Measurements from ENCODE around the gene CTDP1. TPM values are rescaled to one million over a fixed set of nuclear protein-coding genes. Genes with fewer than 3 reads are reported as not detected.

Gene CTDP1
- total RNA-seq, 3 donors from 2014 or later = 15.0 to 21.0 (median 19.9) TPM

DNA sequence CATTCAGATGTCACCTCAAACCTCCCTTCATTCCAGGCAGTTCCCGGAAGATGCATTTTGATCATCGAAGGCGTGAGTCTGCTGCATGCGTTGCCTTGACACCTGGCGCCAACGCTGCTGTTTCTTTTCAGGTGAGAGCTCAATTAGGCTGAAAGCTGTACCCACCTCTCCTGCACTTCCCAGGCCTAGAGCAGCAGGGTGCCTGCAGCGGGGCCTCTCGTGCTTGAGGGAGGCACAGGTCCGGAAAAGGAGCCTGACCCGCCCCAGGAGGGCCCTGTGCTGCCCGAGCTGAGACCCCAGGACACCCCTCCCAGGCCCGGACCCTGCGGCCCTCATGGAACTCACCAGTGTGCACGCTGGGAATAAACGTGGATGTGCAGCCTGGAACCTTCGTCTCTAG is 86.7 kb downstream of the CTDP1 start:
- TF ChIP-seq POLR2A (IDR thresholded peaks at IDR 0.05) = no peak
- TF ChIP-seq, protein P1, sequence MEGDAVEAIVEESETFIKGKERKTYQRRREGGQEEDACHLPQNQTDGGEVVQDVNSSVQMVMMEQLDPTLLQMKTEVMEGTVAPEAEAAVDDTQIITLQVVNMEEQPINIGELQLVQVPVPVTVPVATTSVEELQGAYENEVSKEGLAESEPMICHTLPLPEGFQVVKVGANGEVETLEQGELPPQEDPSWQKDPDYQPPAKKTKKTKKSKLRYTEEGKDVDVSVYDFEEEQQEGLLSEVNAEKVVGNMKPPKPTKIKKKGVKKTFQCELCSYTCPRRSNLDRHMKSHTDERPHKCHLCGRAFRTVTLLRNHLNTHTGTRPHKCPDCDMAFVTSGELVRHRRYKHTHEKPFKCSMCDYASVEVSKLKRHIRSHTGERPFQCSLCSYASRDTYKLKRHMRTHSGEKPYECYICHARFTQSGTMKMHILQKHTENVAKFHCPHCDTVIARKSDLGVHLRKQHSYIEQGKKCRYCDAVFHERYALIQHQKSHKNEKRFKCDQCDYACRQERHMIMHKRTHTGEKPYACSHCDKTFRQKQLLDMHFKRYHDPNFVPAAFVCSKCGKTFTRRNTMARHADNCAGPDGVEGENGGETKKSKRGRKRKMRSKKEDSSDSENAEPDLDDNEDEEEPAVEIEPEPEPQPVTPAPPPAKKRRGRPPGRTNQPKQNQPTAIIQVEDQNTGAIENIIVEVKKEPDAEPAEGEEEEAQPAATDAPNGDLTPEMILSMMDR (IDR thresholded peaks at IDR 0.05) = no peak
- no peak for TF ChIP-seq POLR2AphosphoS5 (IDR thresholded peaks at IDR 0.05)
- Histone ChIP-seq H3K9me3 (peaks cover 25% of the 10 kb centered on the region in 2 donors), H3K27me3 (no peaks in the 10 kb centered on the region), H3K27ac (no peak overlapping the region), H3K36me3 (no peaks in the 10 kb centered on the region), H3K4me3 (no peak overlapping the region), H3K4me1 (no peaks in the 10 kb centered on the region)
- DNase-seq (ENCODE audit: low spot score in 2 of 2) = peak in 1 of 2 donors; percentile 31
- intact Hi-C loops (cut with DNase I; ENCODE audit: low total_unique reads) = no loop called here

DNA sequence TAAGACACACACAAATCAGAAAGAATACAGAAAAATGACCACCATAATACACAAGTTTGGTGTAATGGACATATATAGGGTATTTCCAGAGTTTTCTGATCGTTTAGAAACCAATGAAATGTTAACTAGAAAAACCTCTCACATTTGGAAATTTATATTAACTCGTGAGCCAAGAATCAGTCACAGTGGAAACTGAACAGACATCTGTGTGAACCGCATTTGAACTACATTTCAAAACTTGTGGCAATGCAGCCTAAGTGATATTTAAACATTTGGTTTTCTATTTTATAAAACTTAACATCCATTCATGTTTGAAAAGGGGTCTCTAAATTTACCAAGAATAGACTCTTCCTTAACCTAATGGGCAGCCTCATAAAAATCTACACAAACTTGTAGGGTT is 89.1 kb downstream of the CTDP1 start:
- H3K27me3 ChIP-seq = peaks cover 0 to 20% of the 10 kb centered on the region in 2 donors

DNA sequence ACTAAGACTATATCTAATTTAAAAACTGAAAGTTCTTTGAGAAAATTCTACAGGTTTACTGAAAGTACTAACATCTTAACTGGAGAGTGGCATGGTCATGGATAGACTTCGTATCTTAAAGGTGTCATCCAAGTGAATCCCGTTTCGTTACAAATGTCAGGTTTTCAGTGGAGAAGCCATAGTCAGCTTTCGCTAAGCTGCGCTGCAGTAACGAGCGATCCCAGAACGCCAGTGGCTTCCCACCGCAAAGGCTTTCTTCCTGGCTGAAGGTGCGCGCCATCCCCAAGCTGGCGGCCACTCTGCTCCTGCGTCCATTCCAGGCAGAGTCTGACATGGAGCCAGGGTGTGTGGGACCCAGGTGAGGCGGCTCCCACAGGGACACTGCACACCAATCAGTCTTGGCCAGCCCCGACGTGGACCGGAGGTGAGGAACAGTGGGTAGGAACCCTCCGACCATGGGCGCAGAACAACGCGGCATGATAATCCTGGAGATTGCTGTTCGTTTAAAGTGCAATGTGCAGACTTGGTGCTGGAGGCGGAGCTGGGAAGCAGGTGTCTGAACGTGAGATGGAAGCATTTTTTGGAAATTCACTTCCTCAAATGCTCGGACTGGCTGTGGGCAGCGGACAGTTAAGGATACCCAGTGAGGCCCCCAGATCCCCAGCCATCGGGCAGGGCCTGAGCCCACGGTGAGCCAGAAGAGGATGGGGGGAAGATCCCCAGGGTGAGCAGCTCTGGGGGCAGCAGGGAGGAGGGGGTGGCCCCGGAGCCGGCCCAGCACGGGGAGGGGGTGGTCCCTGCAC is 90.3 kb downstream of the CTDP1 start:
- DNase-seq (ENCODE audit: low spot score in 2 of 2) = no peak
- no peaks in the 10 kb centered on the region for H3K36me3 ChIP-seq

More for the DNA sequence above, 89.1 kb downstream of the CTDP1 start:
- DNase-seq (ENCODE audit: low spot score in 2 of 2) = no peak
- no peaks in the 10 kb centered on the region for H3K36me3 ChIP-seq
- no peak overlapping the region for H3K4me3 ChIP-seq
- intact Hi-C loops (cut with DNase I; ENCODE audit: low total_unique reads) = no loop called here
- no peak overlapping the region for H3K27ac ChIP-seq
- no peaks in the 10 kb centered on the region for H3K4me1 ChIP-seq
- TF ChIP-seq POLR2AphosphoS5 (IDR thresholded peaks at IDR 0.05) (no peak), POLR2A (IDR thresholded peaks at IDR 0.05) (no peak)
- TF ChIP-seq, protein P1 (IDR thresholded peaks at IDR 0.05) = no peak
- H3K9me3 ChIP-seq = peaks cover 25% of the 10 kb centered on the region in 2 donors

DNA sequence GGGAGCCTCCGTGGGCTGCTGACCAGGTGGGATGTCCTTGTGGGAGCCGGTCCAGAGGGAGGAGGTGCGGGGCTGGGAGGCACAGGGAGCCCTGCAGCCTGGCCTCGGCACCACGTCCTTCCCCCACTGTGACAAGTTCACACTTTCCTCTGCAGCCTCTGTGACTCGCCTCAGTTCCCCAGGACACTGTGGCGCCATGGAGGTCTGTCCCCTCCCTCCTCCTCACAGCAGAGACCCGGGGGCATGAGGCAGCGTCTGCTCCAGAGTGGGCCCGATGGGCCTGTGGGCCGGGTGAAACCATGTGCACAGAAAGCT is 90.9 kb downstream of the CTDP1 start:
- H3K9me3 ChIP-seq = peaks cover 25% of the 10 kb centered on the region in 2 donors
- H3K27me3 ChIP-seq = peaks cover 0 to 37% of the 10 kb centered on the region in 2 donors
- TF ChIP-seq POLR2A (IDR thresholded peaks at IDR 0.05) (no peak), POLR2AphosphoS5 (IDR thresholded peaks at IDR 0.05) (no peak)
- TF ChIP-seq, protein P1 (IDR thresholded peaks at IDR 0.05) = no peak
- intact Hi-C loops (cut with DNase I; ENCODE audit: low total_unique reads) = no loop called here
- H3K4me3 ChIP-seq = no peak overlapping the region
- H3K36me3 ChIP-seq = no peaks in the 10 kb centered on the region
- no peaks in the 10 kb centered on the region for H3K4me1 ChIP-seq
- no peak for DNase-seq (ENCODE audit: low spot score in 2 of 2)
- H3K27ac ChIP-seq = no peak overlapping the region

More for the DNA sequence above, 90.3 kb downstream of the CTDP1 start:
- Histone ChIP-seq H3K27me3 (peaks cover 0 to 31% of the 10 kb centered on the region in 2 donors), H3K4me1 (no peaks in the 10 kb centered on the region), H3K27ac (no peak overlapping the region), H3K4me3 (no peak overlapping the region), H3K9me3 (peaks cover 25% of the 10 kb centered on the region in 2 donors)
- intact Hi-C loops (cut with DNase I; ENCODE audit: low total_unique reads) = no loop called here
- TF ChIP-seq, protein P1 (IDR thresholded peaks at IDR 0.05) = no peak
- TF ChIP-seq POLR2A (IDR thresholded peaks at IDR 0.05) (no peak), POLR2AphosphoS5 (IDR thresholded peaks at IDR 0.05) (no peak)

DNA sequence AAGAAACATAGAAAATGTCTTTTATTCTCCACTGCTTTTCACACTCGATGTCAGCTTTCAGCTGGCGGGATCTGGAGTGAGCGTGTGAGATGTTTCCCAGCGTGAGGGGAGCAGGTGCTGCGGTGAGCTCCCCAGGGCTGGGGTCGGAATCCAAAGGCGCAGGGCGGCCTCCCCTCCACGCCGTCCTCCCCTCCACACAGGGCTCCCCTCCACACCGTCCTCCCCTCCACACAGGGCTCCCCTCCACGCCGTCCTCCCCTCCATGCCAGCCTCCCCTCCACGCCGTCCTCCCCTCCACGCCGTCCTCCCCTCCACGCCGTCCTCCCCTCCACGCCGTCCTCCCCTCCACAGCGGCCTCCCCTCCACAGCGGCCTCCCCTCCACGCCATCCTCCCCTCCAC is 91.2 kb downstream of the CTDP1 start:
- no peak overlapping the region for H3K4me3 ChIP-seq
- H3K4me1 ChIP-seq = no peaks in the 10 kb centered on the region
- peaks cover 0 to 40% of the 10 kb centered on the region in 2 donors for H3K27me3 ChIP-seq
- intact Hi-C loops (cut with DNase I; ENCODE audit: low total_unique reads) = no loop called here
- TF ChIP-seq POLR2AphosphoS5 (IDR thresholded peaks at IDR 0.05) (no peak), POLR2A (IDR thresholded peaks at IDR 0.05) (no peak)
- TF ChIP-seq, protein P1 (IDR thresholded peaks at IDR 0.05) = no peak
- H3K9me3 ChIP-seq = peaks cover 25% of the 10 kb centered on the region in 2 donors
- H3K36me3 ChIP-seq = no peaks in the 10 kb centered on the region
- DNase-seq (ENCODE audit: low spot score in 2 of 2) = no peak
- H3K27ac ChIP-seq = no peak overlapping the region
